Measurements from ENCODE around the gene LCE1F.

GRCh38 chr1:152806576-152806975 is 31.6 kb downstream of the LCE1F start, which contains the start of gene LCE1C:
- TF ChIP-seq CTCF (IDR thresholded peaks at IDR 0.05) (no peak), POLR2A (IDR thresholded peaks at IDR 0.05) (no peak)
